GM12873 (cell line): ENCODE measurements around the gene TUBGCP4.

Experiments
- CTCF ChIP-seq: IDR thresholded peaks from 2 replicates; pipeline ENCODE4 v1.5.1; 2012; ENCODE audit warnings: low read depth, mild to moderate bottlenecking, moderate library complexity, low read length, control low read depth; ENCODE audit not compliant: insufficient read depth; ENCODE audit errors: missing control alignments

TUBGCP4 gene

DNA sequence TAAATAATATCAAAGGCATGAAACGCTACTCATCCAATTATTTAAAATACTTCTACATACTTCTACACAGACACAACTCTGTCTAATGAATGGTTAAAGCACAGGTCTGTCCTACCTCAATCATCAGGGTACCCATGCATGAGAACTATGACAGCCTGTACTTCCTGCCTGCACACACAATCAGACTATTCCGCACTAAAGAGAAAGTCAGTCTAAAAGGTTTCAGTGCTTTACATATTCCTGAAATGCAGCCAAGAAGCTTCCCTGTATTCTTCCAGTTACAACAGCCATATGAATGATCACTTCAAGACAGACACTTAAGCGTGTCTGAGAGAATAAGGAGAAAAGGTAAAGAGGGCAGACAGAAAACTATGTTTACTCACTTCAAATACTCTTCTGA lies 58.8 kb downstream of the TUBGCP4 start:
- no peak for TF ChIP-seq CTCF

- TF ChIP-seq CTCF = no peak
These were observed 62.3 kb downstream of the TUBGCP4 start for GRCh38 chr15:43433165-43433564.

DNA sequence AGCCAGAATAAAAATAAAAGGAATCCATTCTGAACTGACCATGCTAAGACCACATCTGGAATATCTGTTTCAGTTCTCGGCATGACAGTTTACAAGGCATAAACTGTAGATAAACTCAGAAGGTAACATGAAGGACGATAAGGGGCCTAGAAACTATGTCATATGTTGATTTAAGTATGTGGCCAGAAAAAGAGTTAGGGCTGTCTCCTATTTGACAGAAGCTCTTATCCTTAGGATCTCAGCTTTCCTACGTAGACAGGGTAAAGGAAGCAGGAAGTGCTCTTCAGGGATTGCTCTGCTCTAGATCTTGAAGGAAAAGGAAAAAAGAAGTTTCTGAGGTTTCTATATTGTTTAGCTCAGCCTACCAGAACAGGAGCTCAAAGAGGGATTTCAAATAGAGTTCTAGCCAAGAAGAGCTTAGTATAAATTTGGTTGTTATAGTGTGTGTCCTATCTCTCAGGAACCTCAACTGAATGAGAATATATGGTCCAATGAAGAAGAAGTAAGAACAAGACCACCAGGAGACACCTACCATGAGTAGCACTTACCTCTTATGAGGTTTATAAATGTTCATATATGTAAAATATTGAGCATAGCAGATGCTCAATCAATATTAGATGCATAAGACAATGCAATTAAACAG lies 62.9 kb downstream of the TUBGCP4 start:
- TF ChIP-seq CTCF = no peak

GRCh38 chr15:43434446-43434845 lies 63.5 kb downstream of the TUBGCP4 start:
- TF ChIP-seq CTCF = no peak

- TF ChIP-seq CTCF = no peak
These were observed 65.5 kb downstream of the TUBGCP4 start for GRCh38 chr15:43436395-43436794.

DNA sequence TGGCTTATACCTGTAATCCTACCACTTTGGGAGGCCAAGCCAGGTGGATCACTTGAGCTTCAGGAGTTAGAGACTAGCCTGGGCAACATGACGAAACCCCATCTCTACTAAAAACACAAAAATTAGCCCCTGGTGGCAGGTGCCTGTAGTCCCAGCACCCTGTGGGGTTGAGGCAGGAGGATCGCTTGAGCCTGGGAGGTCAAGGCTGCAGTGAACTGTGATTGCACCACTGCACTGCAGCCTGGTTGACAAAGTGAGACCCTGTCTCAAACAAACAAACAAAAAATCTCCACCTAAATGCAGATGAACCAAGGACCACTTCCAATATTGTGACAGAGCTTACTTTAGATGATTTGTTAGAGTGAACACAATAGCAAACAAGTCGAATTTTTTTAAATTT lies 68.4 kb downstream of the TUBGCP4 start:
- no peak for TF ChIP-seq CTCF

GRCh38 chr15:43440721-43441281 lies 69.9 kb downstream of the TUBGCP4 start:
- peak; percentile 33 for TF ChIP-seq CTCF
